ENCODE data around the gene LRRC49.

The LRRC49 gene

GRCh38 chr15:71084264-71084663, 191.6 kb downstream of the LRRC49 start:
- no peak overlapping the region for H3K4me2 ChIP-seq (ENCODE audit: low read length)
- H3K4ac ChIP-seq (ENCODE audit: low read depth, low read length): no peak overlapping the region
- no peak overlapping the region for H3K9ac ChIP-seq (ENCODE audit: low read length)
- H3K9me3 ChIP-seq (ENCODE audit: insufficient read depth, low read depth, low read length): no peaks in the 10 kb centered on the region
- no peak overlapping the region for H4K91ac ChIP-seq (ENCODE audit: low read depth, low read length)
- H3K27ac ChIP-seq (ENCODE audit: low read depth, low read length): no peak overlapping the region
- H2BK5ac ChIP-seq (ENCODE audit: low read depth, low read length, poor library complexity): no peak overlapping the region
- no peaks in the 10 kb centered on the region for H3K79me1 ChIP-seq (ENCODE audit: low read length)
- peaks cover 2 to 8% of the 10 kb centered on the region in 2 experiments for H3K4me1 ChIP-seq (ENCODE audit: control insufficient read depth in 1 of 2, insufficient read depth in 2 of 2, low read length in 2 of 2)
- no peak overlapping the region for H3K23ac ChIP-seq (ENCODE audit: low read length)
- H2BK120ac ChIP-seq (ENCODE audit: insufficient read depth, low read length, poor library complexity): no peak overlapping the region
- H2AK5ac ChIP-seq (ENCODE audit: low read length): no peak overlapping the region
- no peak overlapping the region for H3K14ac ChIP-seq (ENCODE audit: low read length)
- H3K79me2 ChIP-seq (ENCODE audit: control insufficient read depth, insufficient read depth, low read length, poor library complexity): no peaks in the 10 kb centered on the region
- no peak for DNase-seq
- WGBS (ENCODE audit: extremely low coverage, insufficient coverage, insufficient read length): no CpG with 5 or more reads among the region's 2 CpGs
- no peak overlapping the region for H2BK12ac ChIP-seq (ENCODE audit: low read length)
- no peak overlapping the region for H4K8ac ChIP-seq (ENCODE audit: low read depth, low read length)
- H3K4me3 ChIP-seq (ENCODE audit: low read depth, low read length): no peak overlapping the region
- no peak overlapping the region for H3K18ac ChIP-seq (ENCODE audit: low read length)
- no peak overlapping the region for H4K12ac ChIP-seq (ENCODE audit: low read depth, low read length)
- no peak overlapping the region for H2AFZ ChIP-seq (ENCODE audit: insufficient read depth, low read length, poor library complexity)
- no peaks in the 10 kb centered on the region for H3K36me3 ChIP-seq (ENCODE audit: control insufficient read depth in 1 of 2, insufficient read depth in 2 of 2, low read length in 2 of 2)
- H3K27me3 ChIP-seq (ENCODE audit: insufficient read depth, low read length): no peaks in the 10 kb centered on the region

GRCh38 chr15:71085809-71086208, 193.2 kb downstream of the LRRC49 start:
- no peak overlapping the region for H4K8ac ChIP-seq (ENCODE audit: low read depth, low read length)
- no peaks in the 10 kb centered on the region for H3K36me3 ChIP-seq (ENCODE audit: control insufficient read depth in 1 of 2, insufficient read depth in 2 of 2, low read length in 2 of 2)
- H4K12ac ChIP-seq (ENCODE audit: low read depth, low read length): no peak overlapping the region
- H2BK120ac ChIP-seq (ENCODE audit: insufficient read depth, low read length, poor library complexity): no peak overlapping the region
- H3K79me2 ChIP-seq (ENCODE audit: control insufficient read depth, insufficient read depth, low read length, poor library complexity): no peaks in the 10 kb centered on the region
- no peak overlapping the region for H3K27ac ChIP-seq (ENCODE audit: low read depth, low read length)
- H3K27me3 ChIP-seq (ENCODE audit: insufficient read depth, low read length): no peaks in the 10 kb centered on the region
- H3K14ac ChIP-seq (ENCODE audit: low read length): no peak overlapping the region
- no peak overlapping the region for H2BK12ac ChIP-seq (ENCODE audit: low read length)
- H3K9ac ChIP-seq (ENCODE audit: low read length): no peak overlapping the region
- no peaks in the 10 kb centered on the region for H3K79me1 ChIP-seq (ENCODE audit: low read length)
- H2AK5ac ChIP-seq (ENCODE audit: low read length): no peak overlapping the region
- no peak overlapping the region for H3K18ac ChIP-seq (ENCODE audit: low read length)
- no peak overlapping the region for H3K4ac ChIP-seq (ENCODE audit: low read depth, low read length)
- no peak for DNase-seq
- H2AFZ ChIP-seq (ENCODE audit: insufficient read depth, low read length, poor library complexity): no peak overlapping the region
- no peak overlapping the region for H3K4me3 ChIP-seq (ENCODE audit: low read depth, low read length)
- no peak overlapping the region for H3K4me2 ChIP-seq (ENCODE audit: low read length)
- H3K9me3 ChIP-seq (ENCODE audit: insufficient read depth, low read depth, low read length): no peaks in the 10 kb centered on the region
- WGBS (ENCODE audit: extremely low coverage, insufficient coverage, insufficient read length): no CpG with 5 or more reads among the region's 3 CpGs
- no peak overlapping the region for H4K91ac ChIP-seq (ENCODE audit: low read depth, low read length)
- no peak overlapping the region for H3K23ac ChIP-seq (ENCODE audit: low read length)
- no peak overlapping the region for H2BK5ac ChIP-seq (ENCODE audit: low read depth, low read length, poor library complexity)
- H3K4me1 ChIP-seq (ENCODE audit: control insufficient read depth in 1 of 2, insufficient read depth in 2 of 2, low read length in 2 of 2): no peaks in the 10 kb centered on the region

- Histone ChIP-seq H4K12ac (ENCODE audit: low read depth, low read length) (no peak overlapping the region), H4K8ac (ENCODE audit: low read depth, low read length) (no peak overlapping the region), H3K4ac (ENCODE audit: low read depth, low read length) (no peak overlapping the region), H3K23ac (ENCODE audit: low read length) (no peak overlapping the region), H3K18ac (ENCODE audit: low read length) (no peak overlapping the region), H3K9ac (ENCODE audit: low read length) (no peak overlapping the region), H3K4me3 (ENCODE audit: low read depth, low read length) (no peak overlapping the region), H3K79me1 (ENCODE audit: low read length) (no peaks in the 10 kb centered on the region), H4K91ac (ENCODE audit: low read depth, low read length) (no peak overlapping the region), H3K27me3 (ENCODE audit: insufficient read depth, low read length) (no peaks in the 10 kb centered on the region), H3K4me1 (ENCODE audit: control insufficient read depth in 1 of 2, insufficient read depth in 2 of 2, low read length in 2 of 2) (no peaks in the 10 kb centered on the region), H3K14ac (ENCODE audit: low read length) (no peak overlapping the region), H3K36me3 (ENCODE audit: control insufficient read depth in 1 of 2, insufficient read depth in 2 of 2, low read length in 2 of 2) (no peaks in the 10 kb centered on the region), H3K4me2 (ENCODE audit: low read length) (no peak overlapping the region), H2BK120ac (ENCODE audit: insufficient read depth, low read length, poor library complexity) (no peak overlapping the region), H3K9me3 (ENCODE audit: insufficient read depth, low read depth, low read length) (peaks cover 2% of the 10 kb centered on the region), H3K79me2 (ENCODE audit: control insufficient read depth, insufficient read depth, low read length, poor library complexity) (no peaks in the 10 kb centered on the region), H2AK5ac (ENCODE audit: low read length) (no peak overlapping the region), H2AFZ (ENCODE audit: insufficient read depth, low read length, poor library complexity) (no peak overlapping the region), H2BK12ac (ENCODE audit: low read length) (no peak overlapping the region), H3K27ac (ENCODE audit: low read depth, low read length) (no peak overlapping the region), H2BK5ac (ENCODE audit: low read depth, low read length, poor library complexity) (no peak overlapping the region)
- DNase-seq: no peak
Observed at GRCh38 chr15:71088155-71088554, 195.5 kb downstream of the LRRC49 start.

GRCh38 chr15:71088683-71089082, 196.1 kb downstream of the LRRC49 start:
- Histone ChIP-seq H3K4me3 (ENCODE audit: low read depth, low read length) (no peak overlapping the region), H3K18ac (ENCODE audit: low read length) (no peak overlapping the region), H3K36me3 (ENCODE audit: control insufficient read depth in 1 of 2, insufficient read depth in 2 of 2, low read length in 2 of 2) (no peaks in the 10 kb centered on the region), H4K12ac (ENCODE audit: low read depth, low read length) (no peak overlapping the region), H3K4me2 (ENCODE audit: low read length) (no peak overlapping the region), H4K8ac (ENCODE audit: low read depth, low read length) (no peak overlapping the region), H3K79me2 (ENCODE audit: control insufficient read depth, insufficient read depth, low read length, poor library complexity) (no peaks in the 10 kb centered on the region), H2BK5ac (ENCODE audit: low read depth, low read length, poor library complexity) (no peak overlapping the region), H4K91ac (ENCODE audit: low read depth, low read length) (no peak overlapping the region), H3K27ac (ENCODE audit: low read depth, low read length) (no peak overlapping the region), H2AK5ac (ENCODE audit: low read length) (no peak overlapping the region), H2BK120ac (ENCODE audit: insufficient read depth, low read length, poor library complexity) (no peak overlapping the region), H3K4me1 (ENCODE audit: control insufficient read depth in 1 of 2, insufficient read depth in 2 of 2, low read length in 2 of 2) (no peaks in the 10 kb centered on the region), H2BK12ac (ENCODE audit: low read length) (no peak overlapping the region), H3K23ac (ENCODE audit: low read length) (no peak overlapping the region), H3K79me1 (ENCODE audit: low read length) (no peaks in the 10 kb centered on the region), H2AFZ (ENCODE audit: insufficient read depth, low read length, poor library complexity) (no peak overlapping the region), H3K27me3 (ENCODE audit: insufficient read depth, low read length) (no peaks in the 10 kb centered on the region), H3K9me3 (ENCODE audit: insufficient read depth, low read depth, low read length) (peaks cover 2% of the 10 kb centered on the region), H3K14ac (ENCODE audit: low read length) (no peak overlapping the region), H3K4ac (ENCODE audit: low read depth, low read length) (no peak overlapping the region), H3K9ac (ENCODE audit: low read length) (no peak overlapping the region)
- DNase-seq: no peak
- WGBS (ENCODE audit: extremely low coverage, insufficient coverage, insufficient read length): no CpG with 5 or more reads among the region's 1 CpG

Data from trophoblast cell (in vitro differentiated cells and primary cell).